HCT116 (cell line): ENCODE measurements around the gene VAMP1. TPM values are rescaled to one million over a fixed set of nuclear protein-coding genes. Genes with fewer than 3 reads are reported as not detected.

Experiments used
- ATAC-seq: fragments of 200-7000 bp; cut with Tn5 transposase; 2 replicates; pipeline ENCODE4 v1.9.1; 2020; ENCODE audit warnings: mild to moderate bottlenecking, moderate library complexity
- BruUV-seq: library from RNA; stranded (reverse); fragments of 400-500 nt; replicated peaks from 2 replicates; lab custom pipeline; 2021; lab: Mats Ljungman, UMichigan
- CTCF ChIA-PET: fragments of 300-600 bp; sonication (Branson Sonifier 250); formaldehyde crosslinking; loops from one replicate; lab custom pipeline; 2021; ENCODE audit warnings: antibody characterized with exemption; lab: Charles Lee
- POLR2A ChIA-PET: fragments of 300-600, 350-600 bp; sonication (Branson Sonifier 250); formaldehyde crosslinking; loops from one replicate; lab custom pipeline; 2021; ENCODE audit warnings: antibody characterized with exemption; lab: Charles Lee
- RAD21 ChIA-PET, 2 experiments: fragments of 300-600 bp; sonication (Branson Sonifier 250); formaldehyde crosslinking; loops; one replicate each; lab custom pipeline; 2023; ENCODE audit warnings: low total read pairs in 2 of 2; ENCODE audit not compliant: uncharacterized antibody in 2 of 2, unreplicated experiment in 2 of 2, low non-redundant PET in 1 of 2; lab: Charles Lee
- DNase-seq: peaks from one replicate; pipeline ENCODE4 v3.0.0-alpha.2; 2010; ENCODE audit warnings: low read depth, low spot score
- H2AFZ ChIP-seq: fragments of 200-600 bp; shearing (Covaris generic), sonication (generic); 2 replicates; pipeline ENCODE4 v1.6.1; 2017; ENCODE audit warnings: low read depth, mixed run types, mixed read lengths, antibody characterized with exemption, low read length; ENCODE audit not compliant: poor library complexity, severe bottlenecking
- H3K27ac ChIP-seq: 2 replicates; pipeline ENCODE4 v1.5.1; 2012; ENCODE audit warnings: low read depth, low read length
- H3K27me3 ChIP-seq: fragments of 200-600 bp; sonication (generic); 2 replicates; pipeline ENCODE4 v1.6.1; 2016; ENCODE audit warnings: mixed run types, low read length, mixed read lengths; ENCODE audit not compliant: insufficient read depth
- H3K36me3 ChIP-seq, 2 experiments: fragments of 200-500 bp in 1 of 2; fragments of 200-600 bp in 1 of 2; sonication (Bioruptor generic) in 1 of 2; sonication (generic) in 1 of 2; 2 replicates each; pipeline versions ENCODE4 v1.5.1 to v1.6.1; 2014 to 2016; ENCODE audit warnings: low read length in 2 of 2, inconsistent platforms in 1 of 2, mixed read lengths in 1 of 2, mixed run types in 1 of 2; ENCODE audit not compliant: insufficient read depth in 2 of 2, control insufficient read depth in 1 of 2
- H3K4me1 ChIP-seq, 2 experiments: fragments of 200-600 bp in 1 of 2; sonication (generic) in 1 of 2; 2 replicates each; pipeline versions ENCODE4 v1.5.1 to v1.6.1; 2012 to 2017; ENCODE audit warnings: low read length in 2 of 2, inconsistent platforms in 1 of 2, mild to moderate bottlenecking in 1 of 2, mixed read lengths in 1 of 2, mixed run types in 1 of 2, moderate library complexity in 1 of 2; ENCODE audit not compliant: insufficient read depth in 2 of 2, control insufficient read depth in 1 of 2
- H3K4me2 ChIP-seq: fragments of 200-600 bp; sonication (generic); 2 replicates; pipeline ENCODE4 v1.6.1; 2017; ENCODE audit warnings: mixed run types, low read length, mixed read lengths
- H3K4me3 ChIP-seq, 2 experiments: fragments of 200-600 bp in 1 of 2; sonication (generic) in 1 of 2; replicated peaks in 1 of 2; 2 replicates each; pipeline ENCODE4 v1.5.1; 2011 to 2016; ENCODE audit warnings: low read length in 2 of 2, control low read depth in 1 of 2, low read depth in 1 of 2, mild to moderate bottlenecking in 1 of 2, mixed read lengths in 1 of 2, mixed run types in 1 of 2
- H3K79me2 ChIP-seq: fragments of 200-600 bp; sonication (generic); 2 replicates; pipeline ENCODE4 v1.6.1; 2017; ENCODE audit warnings: mild to moderate bottlenecking, mixed run types, low read length, moderate library complexity, mixed read lengths; ENCODE audit not compliant: insufficient read depth
- H3K9ac ChIP-seq: fragments of 200-600 bp; sonication (generic); 2 replicates; pipeline ENCODE4 v1.6.1; 2016; ENCODE audit warnings: low read length, mixed read lengths
- H3K9me2 ChIP-seq: fragments of 200-600 bp; sonication (generic), shearing (Covaris generic); 2 replicates; pipeline ENCODE4 v1.6.1; 2017; ENCODE audit warnings: mixed run types, mild to moderate bottlenecking, moderate library complexity; ENCODE audit not compliant: insufficient read depth
- H3K9me3 ChIP-seq, 2 experiments: fragments of 200-500 bp in 1 of 2; fragments of 200-600 bp in 1 of 2; sonication (Bioruptor generic) in 1 of 2; sonication (generic) in 1 of 2; 2 replicates each; pipeline ENCODE4 v1.6.1; 2014 to 2017; ENCODE audit warnings: low read length in 2 of 2, mixed read lengths in 2 of 2, inconsistent platforms in 1 of 2, low read depth in 1 of 2, mild to moderate bottlenecking in 1 of 2, mixed run types in 1 of 2, moderate library complexity in 1 of 2; ENCODE audit not compliant: control insufficient read depth in 1 of 2, insufficient read depth in 1 of 2
- H4K20me1 ChIP-seq: fragments of 200-600 bp; sonication (generic), shearing (Covaris generic); 2 replicates; pipeline ENCODE4 v1.6.1; 2017; ENCODE audit warnings: mixed run types, mild to moderate bottlenecking, moderate library complexity; ENCODE audit not compliant: insufficient read depth
- ELF1 ChIP-seq: IDR thresholded peaks from 2 replicates; pipeline ENCODE4 v1.6.1; 2012; ENCODE audit warnings: low read depth, borderline replicate concordance
- EZH2phosphoT487 ChIP-seq: fragments of 200-600 bp; IDR thresholded peaks from 2 replicates; pipeline ENCODE4 v1.6.1; 2018; ENCODE audit warnings: antibody characterized with exemption, borderline replicate concordance
- FOSL1 ChIP-seq: IDR thresholded peaks from 2 replicates; pipeline ENCODE4 v1.6.1; 2012; ENCODE audit warnings: low read depth
- POLR2AphosphoS5 ChIP-seq: IDR thresholded peaks from 2 replicates; pipeline ENCODE4 v1.6.1; 2011; ENCODE audit warnings: mild to moderate bottlenecking, low read depth, low read length, moderate library complexity
- SIN3A ChIP-seq: IDR thresholded peaks from 2 replicates; pipeline ENCODE4 v1.6.1; 2012; ENCODE audit warnings: low read depth
- SRF ChIP-seq: IDR thresholded peaks from 2 replicates; pipeline ENCODE4 v1.6.1; 2012; ENCODE audit warnings: low read depth
- YY1 ChIP-seq: IDR thresholded peaks from 2 replicates; pipeline ENCODE4 v1.6.1; 2011; ENCODE audit warnings: low read length, low read depth, moderate library complexity, mild to moderate bottlenecking; ENCODE audit not compliant: insufficient replicate concordance; ENCODE audit errors: extremely low read depth
- intact Hi-C: fragments of 100-400 bp; cut with micrococcal nuclease; formaldehyde crosslinking; loops from 2 replicates; pipeline ENCODE4 v1.10.0; 2022
- total RNA-seq: library from RNA; stranded (reverse); gene quantifications from one replicate; pipeline ENCODE4 v1.2.1, GENCODE V29; 2021; ENCODE audit not compliant: unreplicated experiment
- TF ChIP-seq, protein P1 (sequence below), 3 experiments: fragments of 200-600 bp in 1 of 3; sonication (generic) in 1 of 3; IDR thresholded peaks in 2 of 3; conservative IDR thresholded peaks in 1 of 3; 2 replicates each; pipeline ENCODE4 v1.5.1; 2012 to 2017; ENCODE audit warnings: low read depth in 2 of 3, low read length in 2 of 3, antibody characterized with exemption in 1 of 3, borderline replicate concordance in 1 of 3, control low read depth in 1 of 3, mild to moderate bottlenecking in 1 of 3, mixed read lengths in 1 of 3, mixed run types in 1 of 3, moderate library complexity in 1 of 3; ENCODE audit not compliant: insufficient read depth in 1 of 3
- TF ChIP-seq, protein P2 (sequence below): IDR thresholded peaks from 2 replicates; pipeline ENCODE4 v1.6.1; 2011; ENCODE audit warnings: mild to moderate bottlenecking, low read length, moderate library complexity; ENCODE audit not compliant: insufficient replicate concordance; ENCODE audit errors: extremely low read depth

The VAMP1 gene
- total RNA-seq, 1 experiment from 2014 or later = 12.1 TPM

DNA sequence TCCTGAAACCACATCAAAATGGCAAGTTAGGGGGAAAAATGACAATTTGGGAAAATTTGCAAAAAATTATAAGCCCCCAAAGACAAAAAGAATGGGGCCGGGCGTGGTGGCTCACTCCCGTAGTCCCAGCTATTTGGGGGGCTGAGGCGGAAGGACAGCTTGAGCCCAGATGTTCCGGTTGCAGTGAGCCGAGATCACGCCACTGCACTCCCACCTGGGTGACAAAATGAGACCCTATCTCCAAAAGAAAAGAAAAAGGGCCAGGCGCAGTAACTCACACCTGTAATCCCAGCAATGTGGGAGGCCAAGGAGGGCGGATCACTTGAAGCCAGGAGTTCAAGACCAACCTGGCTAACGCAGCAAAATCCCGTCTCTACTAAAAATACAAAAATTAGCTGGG lies 2.0 kb upstream of the VAMP1 start:
- CTCF ChIA-PET = no interaction called here
- Histone ChIP-seq H3K79me2 (no peaks in the 10 kb centered on the region; the same call in 1 of the 2 replicates), H3K4me3 (no peak overlapping the region), H4K20me1 (no peaks in the 10 kb centered on the region), H3K9ac (no peak overlapping the region), H3K4me2 (no peak overlapping the region), H2AFZ (no peak overlapping the region), H3K27ac (no peak overlapping the region), H3K36me3 (no peaks in the 10 kb centered on the region), H3K4me1 (peaks cover 11 to 27% of the 10 kb centered on the region in 2 experiments), H3K9me2 (no peaks in the 10 kb centered on the region), H3K27me3 (no peaks in the 10 kb centered on the region), H3K9me3 (no peaks in the 10 kb centered on the region)
- no TSS peak for BruUV-seq
- POLR2A ChIA-PET = no interaction called here
- DNase-seq = no peak
- intact Hi-C loops = no loop called here
- RAD21 ChIA-PET = no interaction called here
- no peak for ATAC-seq
- no peak for TF ChIP-seq EZH2phosphoT487
- TF ChIP-seq FOSL1 = no peak
- no peak for TF ChIP-seq ELF1
- TF ChIP-seq, protein P1, sequence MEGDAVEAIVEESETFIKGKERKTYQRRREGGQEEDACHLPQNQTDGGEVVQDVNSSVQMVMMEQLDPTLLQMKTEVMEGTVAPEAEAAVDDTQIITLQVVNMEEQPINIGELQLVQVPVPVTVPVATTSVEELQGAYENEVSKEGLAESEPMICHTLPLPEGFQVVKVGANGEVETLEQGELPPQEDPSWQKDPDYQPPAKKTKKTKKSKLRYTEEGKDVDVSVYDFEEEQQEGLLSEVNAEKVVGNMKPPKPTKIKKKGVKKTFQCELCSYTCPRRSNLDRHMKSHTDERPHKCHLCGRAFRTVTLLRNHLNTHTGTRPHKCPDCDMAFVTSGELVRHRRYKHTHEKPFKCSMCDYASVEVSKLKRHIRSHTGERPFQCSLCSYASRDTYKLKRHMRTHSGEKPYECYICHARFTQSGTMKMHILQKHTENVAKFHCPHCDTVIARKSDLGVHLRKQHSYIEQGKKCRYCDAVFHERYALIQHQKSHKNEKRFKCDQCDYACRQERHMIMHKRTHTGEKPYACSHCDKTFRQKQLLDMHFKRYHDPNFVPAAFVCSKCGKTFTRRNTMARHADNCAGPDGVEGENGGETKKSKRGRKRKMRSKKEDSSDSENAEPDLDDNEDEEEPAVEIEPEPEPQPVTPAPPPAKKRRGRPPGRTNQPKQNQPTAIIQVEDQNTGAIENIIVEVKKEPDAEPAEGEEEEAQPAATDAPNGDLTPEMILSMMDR (IDR thresholded peaks at IDR 0.05 in 2 of 3, conservative IDR thresholded peaks at IDR 0.05 in 1 of 3; ENCODE audit: borderline replicate concordance in 1 of 3, insufficient read depth in 1 of 3, low read depth in 2 of 3, low read length in 2 of 3) = no peak
- no peak for TF ChIP-seq POLR2AphosphoS5
- TF ChIP-seq, protein P2, sequence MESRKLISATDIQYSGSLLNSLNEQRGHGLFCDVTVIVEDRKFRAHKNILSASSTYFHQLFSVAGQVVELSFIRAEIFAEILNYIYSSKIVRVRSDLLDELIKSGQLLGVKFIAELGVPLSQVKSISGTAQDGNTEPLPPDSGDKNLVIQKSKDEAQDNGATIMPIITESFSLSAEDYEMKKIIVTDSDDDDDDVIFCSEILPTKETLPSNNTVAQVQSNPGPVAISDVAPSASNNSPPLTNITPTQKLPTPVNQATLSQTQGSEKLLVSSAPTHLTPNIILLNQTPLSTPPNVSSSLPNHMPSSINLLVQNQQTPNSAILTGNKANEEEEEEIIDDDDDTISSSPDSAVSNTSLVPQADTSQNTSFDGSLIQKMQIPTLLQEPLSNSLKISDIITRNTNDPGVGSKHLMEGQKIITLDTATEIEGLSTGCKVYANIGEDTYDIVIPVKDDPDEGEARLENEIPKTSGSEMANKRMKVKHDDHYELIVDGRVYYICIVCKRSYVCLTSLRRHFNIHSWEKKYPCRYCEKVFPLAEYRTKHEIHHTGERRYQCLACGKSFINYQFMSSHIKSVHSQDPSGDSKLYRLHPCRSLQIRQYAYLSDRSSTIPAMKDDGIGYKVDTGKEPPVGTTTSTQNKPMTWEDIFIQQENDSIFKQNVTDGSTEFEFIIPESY = no peak
- TF ChIP-seq SRF = no peak
- no peak for TF ChIP-seq SIN3A
- TF ChIP-seq YY1 = no peak
